Nephron (organoid): ENCODE data around the gene FOXA2.

ENCODE experiments used
- H3K27ac Mint-ChIP-seq, 3 experiments: 2 replicates each; pipeline ENCODE4 v1.8.0; 2020; ENCODE audit warnings: mixed read lengths in 3 of 3, mild to moderate bottlenecking in 2 of 3, moderate library complexity in 1 of 3
- H3K27me3 Mint-ChIP-seq: 2 replicates; pipeline ENCODE4 v1.8.0; 2021; ENCODE audit warnings: low read depth, mild to moderate bottlenecking, moderate library complexity, mixed read lengths
- H3K36me3 Mint-ChIP-seq: 2 replicates; pipeline ENCODE4 v1.8.0; 2020; ENCODE audit warnings: low read depth, mixed read lengths
- H3K4me1 Mint-ChIP-seq: 2 replicates; pipeline ENCODE4 v1.8.0; 2020; ENCODE audit warnings: mixed read lengths
- H3K4me3 Mint-ChIP-seq, 3 experiments: 2 replicates each; pipeline ENCODE4 v1.8.0; 2020; ENCODE audit warnings: mild to moderate bottlenecking in 3 of 3, mixed read lengths in 3 of 3, moderate library complexity in 2 of 3
- H3K9me3 Mint-ChIP-seq: 2 replicates; pipeline ENCODE4 v1.8.0; 2020; ENCODE audit warnings: mixed read lengths
- TF ChIP-seq, protein P1 (sequence below), 3 experiments: fragments of 200-600 bp; sonication (generic); IDR thresholded peaks; one replicate each; pipeline ENCODE4 v1.5.0; 2021; ENCODE audit warnings: antibody characterized with exemption in 3 of 3; ENCODE audit not compliant: unreplicated experiment in 3 of 3

Gene FOXA2

DNA sequence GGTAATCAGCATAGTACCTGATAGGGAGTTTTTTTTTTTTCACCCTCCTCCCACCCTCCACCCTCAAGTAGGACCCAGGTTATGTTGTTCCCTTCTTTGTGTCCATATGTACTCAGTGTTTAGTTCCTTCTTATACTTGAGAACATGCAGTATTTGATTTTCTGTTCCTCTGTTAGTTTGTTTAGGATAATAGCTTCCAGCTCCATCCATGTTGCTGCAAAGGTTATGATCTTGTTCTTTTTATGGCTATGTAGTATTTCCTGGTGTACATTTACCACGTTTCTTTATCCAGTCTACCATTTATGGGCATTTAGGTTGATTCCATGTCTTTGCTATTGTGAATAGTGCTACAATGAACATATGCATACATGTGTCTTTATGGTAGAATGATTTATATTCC, 41.9 kb downstream of the FOXA2 start:
- no peaks in the 10 kb centered on the region for H3K36me3 Mint-ChIP-seq
- peaks cover 4% of the 10 kb centered on the region for H3K9me3 Mint-ChIP-seq
- H3K27ac Mint-ChIP-seq: no peak overlapping the region
- no peak overlapping the region for H3K4me3 Mint-ChIP-seq
- H3K27me3 Mint-ChIP-seq: peaks cover 49% of the 10 kb centered on the region
- TF ChIP-seq, protein P1, sequence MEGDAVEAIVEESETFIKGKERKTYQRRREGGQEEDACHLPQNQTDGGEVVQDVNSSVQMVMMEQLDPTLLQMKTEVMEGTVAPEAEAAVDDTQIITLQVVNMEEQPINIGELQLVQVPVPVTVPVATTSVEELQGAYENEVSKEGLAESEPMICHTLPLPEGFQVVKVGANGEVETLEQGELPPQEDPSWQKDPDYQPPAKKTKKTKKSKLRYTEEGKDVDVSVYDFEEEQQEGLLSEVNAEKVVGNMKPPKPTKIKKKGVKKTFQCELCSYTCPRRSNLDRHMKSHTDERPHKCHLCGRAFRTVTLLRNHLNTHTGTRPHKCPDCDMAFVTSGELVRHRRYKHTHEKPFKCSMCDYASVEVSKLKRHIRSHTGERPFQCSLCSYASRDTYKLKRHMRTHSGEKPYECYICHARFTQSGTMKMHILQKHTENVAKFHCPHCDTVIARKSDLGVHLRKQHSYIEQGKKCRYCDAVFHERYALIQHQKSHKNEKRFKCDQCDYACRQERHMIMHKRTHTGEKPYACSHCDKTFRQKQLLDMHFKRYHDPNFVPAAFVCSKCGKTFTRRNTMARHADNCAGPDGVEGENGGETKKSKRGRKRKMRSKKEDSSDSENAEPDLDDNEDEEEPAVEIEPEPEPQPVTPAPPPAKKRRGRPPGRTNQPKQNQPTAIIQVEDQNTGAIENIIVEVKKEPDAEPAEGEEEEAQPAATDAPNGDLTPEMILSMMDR (IDR thresholded peaks at IDR 0.05; ENCODE audit: unreplicated experiment in 3 of 3): no peak
- no peaks in the 10 kb centered on the region for H3K4me1 Mint-ChIP-seq

DNA sequence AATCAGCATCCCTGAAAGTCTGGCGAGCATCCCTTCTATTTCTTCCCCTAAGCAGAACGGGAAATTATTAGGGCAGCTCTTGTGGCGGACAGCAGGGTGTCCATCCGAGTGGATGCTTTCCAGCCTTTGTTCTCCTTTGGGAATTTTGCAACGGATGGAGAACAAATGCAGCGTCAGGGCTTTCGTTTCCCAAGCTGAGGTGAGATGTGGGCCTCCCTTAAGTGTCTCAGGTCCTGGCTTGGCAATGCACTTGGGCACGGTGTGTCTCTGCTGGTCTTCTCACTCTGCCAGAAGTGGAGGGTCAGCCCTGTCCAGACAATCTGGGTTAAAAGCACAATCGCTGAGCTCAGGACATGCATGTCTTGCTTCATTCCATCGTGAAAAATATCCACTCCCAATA, 43.5 kb downstream of the FOXA2 start:
- peaks cover 4% of the 10 kb centered on the region for H3K9me3 Mint-ChIP-seq
- no peak overlapping the region for H3K4me3 Mint-ChIP-seq
- H3K4me1 Mint-ChIP-seq: no peaks in the 10 kb centered on the region
- peaks cover 39% of the 10 kb centered on the region for H3K27me3 Mint-ChIP-seq
- TF ChIP-seq, protein P1 (IDR thresholded peaks at IDR 0.05; ENCODE audit: unreplicated experiment in 3 of 3): no peak
- H3K27ac Mint-ChIP-seq: no peak overlapping the region
- no peaks in the 10 kb centered on the region for H3K36me3 Mint-ChIP-seq

DNA sequence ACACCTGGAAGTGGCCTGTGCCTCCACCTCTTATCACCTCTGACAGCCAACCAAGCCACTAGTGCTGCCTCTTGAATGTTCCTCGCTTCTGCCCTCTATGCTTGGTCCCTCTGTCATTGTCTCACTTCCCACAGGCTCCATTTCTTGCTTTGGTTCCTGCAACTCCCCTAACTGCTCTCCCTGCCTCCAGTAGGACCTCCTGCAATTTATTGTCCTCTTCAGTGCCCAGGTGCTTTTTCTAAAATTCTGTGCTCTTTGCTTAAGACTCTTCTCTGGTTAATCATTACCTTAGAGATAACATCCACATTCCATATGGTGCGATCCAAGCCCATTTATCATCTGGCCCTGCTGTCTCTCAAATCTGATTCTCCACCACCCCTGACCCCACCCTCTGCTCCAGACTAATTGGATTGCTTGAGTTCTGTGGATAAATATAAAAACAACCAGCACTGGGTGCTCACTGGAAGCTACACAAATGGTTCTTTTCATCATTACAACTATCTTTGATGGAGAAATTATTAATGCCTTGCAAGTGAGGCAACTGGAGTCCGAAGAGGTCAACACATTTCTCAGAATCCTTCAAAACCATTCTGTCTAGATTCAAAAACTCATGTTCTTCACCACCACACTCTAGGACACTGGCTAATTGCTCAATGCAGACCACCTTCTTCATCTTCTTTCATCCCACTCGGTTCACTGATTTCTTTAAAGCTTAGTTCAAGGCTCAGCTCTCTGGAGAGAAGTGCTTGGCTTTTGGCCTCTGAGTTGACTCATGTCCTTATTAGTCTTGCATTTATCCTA, 47.2 kb downstream of the FOXA2 start:
- TF ChIP-seq, protein P1 (IDR thresholded peaks at IDR 0.05; ENCODE audit: unreplicated experiment in 3 of 3): no peak
- Mint-ChIP-seq H3K4me3 (no peak overlapping the region), H3K36me3 (no peaks in the 10 kb centered on the region), H3K4me1 (no peaks in the 10 kb centered on the region), H3K9me3 (peaks cover 4% of the 10 kb centered on the region), H3K27me3 (peaks cover 22% of the 10 kb centered on the region), H3K27ac (no peak overlapping the region)

DNA sequence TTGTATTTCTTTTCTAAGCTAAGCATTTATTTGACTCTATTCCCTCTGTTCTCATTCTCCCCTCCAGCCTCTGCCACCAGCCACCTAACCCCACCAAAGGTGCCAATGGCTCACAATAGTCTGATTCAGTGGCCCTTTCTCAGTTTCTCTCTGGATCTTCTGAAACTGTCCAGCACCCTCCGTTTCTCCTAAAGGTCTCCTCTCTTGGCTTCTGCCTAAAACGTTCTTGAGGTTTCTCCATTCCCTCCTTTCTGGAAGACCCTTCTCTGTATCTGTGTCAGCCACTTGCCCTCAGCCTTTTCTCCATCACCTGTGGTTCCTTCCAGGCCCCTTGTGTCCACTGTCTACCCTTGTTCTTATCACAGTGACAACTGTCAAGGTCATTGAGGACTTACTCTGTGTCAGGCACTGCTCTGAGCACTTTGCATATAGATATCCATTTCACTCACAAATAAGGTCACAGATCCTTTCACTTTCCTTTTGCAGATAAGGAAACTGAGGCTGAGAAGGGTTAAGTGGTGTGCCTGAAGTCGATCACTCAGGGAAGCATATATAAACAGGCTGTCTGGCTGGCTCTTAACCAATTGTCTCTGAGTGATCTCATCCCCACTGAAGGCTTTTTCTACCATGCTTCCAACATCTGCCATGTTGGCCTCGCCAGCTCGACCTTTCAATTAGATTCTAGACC, 48.1 kb downstream of the FOXA2 start:
- Mint-ChIP-seq H3K4me1 (no peaks in the 10 kb centered on the region), H3K9me3 (peaks cover 4% of the 10 kb centered on the region), H3K4me3 (no peak overlapping the region), H3K27me3 (peaks cover 18% of the 10 kb centered on the region), H3K36me3 (no peaks in the 10 kb centered on the region), H3K27ac (no peak overlapping the region)
- TF ChIP-seq, protein P1 (IDR thresholded peaks at IDR 0.05; ENCODE audit: unreplicated experiment in 3 of 3): no peak

DNA sequence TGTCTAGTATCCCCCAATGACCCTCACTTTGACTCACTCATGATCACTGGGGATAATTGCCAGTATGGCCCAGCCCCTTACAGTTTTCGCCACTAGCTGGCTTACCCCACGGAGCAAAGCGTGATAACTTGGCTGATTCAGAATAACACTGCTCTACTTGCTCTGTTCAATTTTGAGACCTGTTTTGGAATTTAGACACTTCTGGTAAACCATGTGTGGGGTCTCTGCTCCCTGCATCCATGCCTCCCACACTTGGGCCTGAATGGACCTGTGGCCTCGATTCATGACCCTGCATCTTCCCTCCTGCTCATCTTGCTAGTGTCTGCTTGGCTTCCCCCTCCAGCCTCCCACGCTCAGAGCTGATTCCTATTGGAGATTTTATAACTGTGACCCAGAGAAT, 48.9 kb downstream of the FOXA2 start:
- no peaks in the 10 kb centered on the region for H3K36me3 Mint-ChIP-seq
- no peaks in the 10 kb centered on the region for H3K4me1 Mint-ChIP-seq
- H3K4me3 Mint-ChIP-seq: no peak overlapping the region
- TF ChIP-seq, protein P1 (IDR thresholded peaks at IDR 0.05; ENCODE audit: unreplicated experiment in 3 of 3): no peak
- H3K9me3 Mint-ChIP-seq: peaks cover 4% of the 10 kb centered on the region
- peaks cover 16% of the 10 kb centered on the region for H3K27me3 Mint-ChIP-seq
- H3K27ac Mint-ChIP-seq: no peak overlapping the region
